H1 (cell line): ENCODE results near the gene MRM1. TPM values are rescaled to one million over a fixed set of nuclear protein-coding genes. Genes with fewer than 3 reads are reported as not detected.

Source experiments
- CTCF ChIA-PET: fragments of 300-600 bp; sonication (Branson Sonifier 250); formaldehyde crosslinking; loops from one replicate; lab custom pipeline; 2021; ENCODE audit not compliant: partially characterized antibody; lab: Charles Lee
- POLR2A ChIA-PET: fragments of 300-600 bp; sonication (Branson Sonifier 250); formaldehyde crosslinking; loops from one replicate; lab custom pipeline; 2021; ENCODE audit warnings: inconsistent platforms; ENCODE audit not compliant: partially characterized antibody; lab: Charles Lee
- DNase-seq, 2 experiments: peaks; one replicate each; pipeline versions ENCODE4 v3.0.0 to v3.0.0-alpha.2; 2010 to 2022; ENCODE audit warnings: low spot score in 2 of 2, low read depth in 1 of 2, mixed read lengths in 1 of 2
- FAIRE-seq: peaks from 2 replicates; lab custom pipeline; 2011; peaks lifted over from hg19 to GRCh38; lab: Jason Lieb, UNC
- H2AFZ ChIP-seq: 2 replicates; pipeline ENCODE4 v1.8.1; 2012; ENCODE audit warnings: low read length, inconsistent platforms
- H2AK5ac ChIP-seq: 2 replicates; pipeline ENCODE4 v1.6.1; 2013; ENCODE audit warnings: low read depth, low read length
- H2BK120ac ChIP-seq: replicated peaks from 2 replicates; pipeline ENCODE3; 2013; ENCODE audit warnings: low read depth, low read length, inconsistent platforms
- H2BK12ac ChIP-seq: 2 replicates; pipeline ENCODE4 v1.6.1; 2013; ENCODE audit warnings: low read depth, low read length
- H2BK15ac ChIP-seq: 2 replicates; pipeline ENCODE4 v1.6.1; 2013; ENCODE audit warnings: low read length
- H2BK20ac ChIP-seq: 2 replicates; pipeline ENCODE4 v1.6.1; 2013; ENCODE audit warnings: low read length
- H2BK5ac ChIP-seq: 2 replicates; pipeline ENCODE4 v1.6.1; 2013; ENCODE audit warnings: low read depth, low read length
- H3K14ac ChIP-seq: 2 replicates; pipeline ENCODE4 v1.6.1; 2013; ENCODE audit warnings: inconsistent platforms; ENCODE audit not compliant: insufficient read length
- H3K18ac ChIP-seq: 2 replicates; pipeline ENCODE4 v1.6.1; 2013; ENCODE audit warnings: low read length; ENCODE audit errors: extremely low read depth
- H3K23ac ChIP-seq: 2 replicates; pipeline ENCODE4 v1.6.1; 2013; ENCODE audit warnings: inconsistent platforms; ENCODE audit not compliant: insufficient read length
- H3K23me2 ChIP-seq: 2 replicates; pipeline ENCODE4 v1.6.1; 2013; ENCODE audit warnings: low read depth, low read length
- H3K27ac ChIP-seq: 2 replicates; pipeline ENCODE4 v1.6.1; 2011; ENCODE audit warnings: low read depth, low read length, inconsistent platforms
- H3K27me3 ChIP-seq, 4 experiments: replicated peaks in 1 of 4; 1 replicate in 1 of 4; 2 replicates in 3 of 4; pipeline versions ENCODE4 v1.6.1 to v1.8.1; 2011 to 2013; ENCODE audit warnings: low read length in 3 of 4, mild to moderate bottlenecking in 3 of 4, inconsistent platforms in 2 of 4, mixed read lengths in 2 of 4, moderate library complexity in 1 of 4; ENCODE audit not compliant: control insufficient read depth in 3 of 4, insufficient read depth in 3 of 4; ENCODE audit errors: extremely low read depth in 1 of 4
- H3K36me3 ChIP-seq, 4 experiments: 2 replicates each; pipeline versions ENCODE4 v1.6.1 to v1.8.1; 2011 to 2013; ENCODE audit warnings: mild to moderate bottlenecking in 4 of 4, low read length in 3 of 4, moderate library complexity in 2 of 4, control low read depth in 1 of 4, inconsistent platforms in 1 of 4; ENCODE audit not compliant: insufficient read depth in 4 of 4, control insufficient read depth in 2 of 4
- H3K4ac ChIP-seq: replicated peaks from 2 replicates; pipeline ENCODE3; 2013; ENCODE audit warnings: low read length, low read depth, mixed read lengths, inconsistent platforms; ENCODE audit not compliant: insufficient read length
- H3K4me1 ChIP-seq, 4 experiments: replicated peaks in 1 of 4; 1 replicate in 1 of 4; 2 replicates in 3 of 4; pipeline versions ENCODE4 v1.6.1 to v1.8.1; 2011 to 2013; ENCODE audit warnings: low read length in 3 of 4, inconsistent platforms in 2 of 4, mixed read lengths in 1 of 4; ENCODE audit not compliant: insufficient read depth in 4 of 4, control insufficient read depth in 3 of 4
- H3K4me2 ChIP-seq, 2 experiments: 2 replicates each; pipeline versions ENCODE4 v1.6.1 to v1.8.1; 2011 to 2013; ENCODE audit warnings: low read depth in 2 of 2, low read length in 2 of 2, control low read depth in 1 of 2, inconsistent platforms in 1 of 2, mild to moderate bottlenecking in 1 of 2; ENCODE audit not compliant: insufficient read depth in 1 of 2
- H3K4me3 ChIP-seq, 4 experiments: fragments of 200-600, 300-600 bp in 1 of 4; sonication (generic), shearing (Covaris generic), sonication (Bioruptor Twin) in 1 of 4; 2 replicates each; pipeline versions ENCODE4 v1.5.1 to v1.8.1; 2011 to 2016; ENCODE audit warnings: low read length in 4 of 4, low read depth in 3 of 4, control low read depth in 2 of 4, inconsistent platforms in 2 of 4, mild to moderate bottlenecking in 2 of 4, mixed read lengths in 1 of 4, moderate library complexity in 1 of 4; ENCODE audit not compliant: insufficient read depth in 2 of 4; ENCODE audit errors: extremely low read depth in 1 of 4
- H3K56ac ChIP-seq: replicated peaks from 2 replicates; pipeline ENCODE3; 2013; ENCODE audit warnings: low read depth, mild to moderate bottlenecking, mixed read lengths, low read length, inconsistent platforms; ENCODE audit not compliant: insufficient read length
- H3K79me1 ChIP-seq: 2 replicates; pipeline ENCODE4 v1.6.1; 2013; ENCODE audit warnings: low read depth, low read length, control low read depth
- H3K79me2 ChIP-seq, 2 experiments: 2 replicates each; pipeline versions ENCODE4 v1.6.1 to v1.8.1; 2012 to 2013; ENCODE audit warnings: low read length in 2 of 2, mild to moderate bottlenecking in 2 of 2, inconsistent platforms in 1 of 2; ENCODE audit not compliant: insufficient read depth in 2 of 2, control insufficient read depth in 1 of 2
- H3K9ac ChIP-seq, 4 experiments: replicated peaks in 1 of 4; 1 replicate in 1 of 4; 2 replicates in 3 of 4; pipeline versions ENCODE4 v1.6.1 to v1.8.1; 2011 to 2013; ENCODE audit warnings: low read depth in 3 of 4, low read length in 3 of 4, control low read depth in 2 of 4, mild to moderate bottlenecking in 2 of 4, moderate library complexity in 2 of 4, inconsistent platforms in 1 of 4; ENCODE audit errors: extremely low read depth in 1 of 4
- H3K9me3 ChIP-seq, 2 experiments: 2 replicates each; pipeline versions ENCODE4 v1.6.1 to v1.8.1; 2012 to 2013; ENCODE audit warnings: mild to moderate bottlenecking in 2 of 2, moderate library complexity in 2 of 2, control low read depth in 1 of 2, inconsistent platforms in 1 of 2, low read depth in 1 of 2, low read length in 1 of 2, mixed read lengths in 1 of 2; ENCODE audit not compliant: insufficient read depth in 2 of 2
- H4K20me1 ChIP-seq, 2 experiments: replicated peaks in 1 of 2; 2 replicates each; pipeline versions ENCODE3 to v1.8.1; 2011 to 2013; ENCODE audit warnings: inconsistent platforms in 2 of 2, low read length in 2 of 2, mild to moderate bottlenecking in 1 of 2; ENCODE audit not compliant: insufficient read depth in 2 of 2, control insufficient read depth in 1 of 2
- H4K5ac ChIP-seq: 2 replicates; pipeline ENCODE4 v1.6.1; 2013; ENCODE audit warnings: low read length, low read depth, mixed read lengths, inconsistent platforms; ENCODE audit not compliant: insufficient read length
- H4K8ac ChIP-seq: 2 replicates; pipeline ENCODE4 v1.8.0; 2013; ENCODE audit warnings: mild to moderate bottlenecking, moderate library complexity, low read length, inconsistent platforms; ENCODE audit not compliant: insufficient read depth; ENCODE audit errors: extremely low read depth
- H4K91ac ChIP-seq: replicated peaks from 2 replicates; pipeline ENCODE3; 2013; ENCODE audit warnings: low read length, mixed read lengths, inconsistent platforms; ENCODE audit not compliant: insufficient read length
- CBX8 ChIP-seq: fragments of 300-800, 300-1000 bp; sonication (generic); IDR thresholded peaks from 2 replicates; pipeline ENCODE4 v1.7.1; 2016; ENCODE audit warnings: low read depth, low read length, borderline replicate concordance
- POLR2AphosphoS5 ChIP-seq: IDR thresholded peaks from 2 replicates; pipeline ENCODE4 v1.6.1; 2011; ENCODE audit warnings: low read depth, low read length
- RFX5 ChIP-seq: IDR thresholded peaks from 2 replicates; pipeline ENCODE4 v1.6.1; 2011; ENCODE audit warnings: low read depth, low read length, improper control_type of control experiment, borderline replicate concordance
- SIX5 ChIP-seq: IDR thresholded peaks from 2 replicates; pipeline ENCODE4 v1.6.1; 2011; ENCODE audit warnings: mild to moderate bottlenecking, low read depth, low read length
- TBP ChIP-seq: IDR thresholded peaks from 2 replicates; pipeline ENCODE4 v1.6.1; 2011; ENCODE audit warnings: low read depth, low read length, improper control_type of control experiment
- TEAD4 ChIP-seq: IDR thresholded peaks from 2 replicates; pipeline ENCODE4 v1.6.1; 2012; ENCODE audit warnings: low read depth, low read length, inconsistent platforms, mixed read lengths
- WGBS, 2 experiments: shearing (Covaris generic) in 1 of 2; methylation state at CpG; one replicate each; pipeline versions ENCODE4 v1.1.6 to v1.1.7; 2013 to 2015; ENCODE audit warnings: low lambda C conversion rate in 2 of 2, mixed read lengths in 2 of 2, inconsistent platforms in 1 of 2, low coverage in 1 of 2, missing lambda C conversion rate in 1 of 2; ENCODE audit not compliant: insufficient replicate concordance in 2 of 2, insufficient coverage in 1 of 2, insufficient read length in 1 of 2; ENCODE audit errors: extremely low coverage in 1 of 2, missing lambda C conversion rate in 1 of 2; 5-methylcytosine and 5-hydroxymethylcytosine counted together
- polyA plus RNA-seq, 7 experiments: library from polyadenylated mRNA; depleted of rRNA in 3 of 7; stranded (reverse) in 5 of 7; unstranded in 2 of 7; fragments of >200 nt in 5 of 7; fragments of 200-250 nt in 2 of 7; gene quantifications; 1 replicate in 5 of 7; 2 replicates in 1 of 7; 4 replicates in 1 of 7; pipeline versions ENCODE4 v1.2.1 to v1.2.3, GENCODE V29; 2011 to 2013; ENCODE audit warnings: missing spikeins in 2 of 7, mixed read lengths in 2 of 7
- total RNA-seq: library from RNA; stranded (reverse); fragmentation: NEBNext Ultra II Directional; extraction: Animal tissue kit (Norgen Biotek cat#: 25700); gene quantifications from 2 replicates; pipeline ENCODE4 v1.2.1, GENCODE V29; 2021

MRM1 gene
- total and polyA plus RNA-seq, 2 of the 8 experiments (the other 6 are each of a cell fraction or from before 2014, with no cell fraction given), result 9.9 to 11.2 TPM

DNA sequence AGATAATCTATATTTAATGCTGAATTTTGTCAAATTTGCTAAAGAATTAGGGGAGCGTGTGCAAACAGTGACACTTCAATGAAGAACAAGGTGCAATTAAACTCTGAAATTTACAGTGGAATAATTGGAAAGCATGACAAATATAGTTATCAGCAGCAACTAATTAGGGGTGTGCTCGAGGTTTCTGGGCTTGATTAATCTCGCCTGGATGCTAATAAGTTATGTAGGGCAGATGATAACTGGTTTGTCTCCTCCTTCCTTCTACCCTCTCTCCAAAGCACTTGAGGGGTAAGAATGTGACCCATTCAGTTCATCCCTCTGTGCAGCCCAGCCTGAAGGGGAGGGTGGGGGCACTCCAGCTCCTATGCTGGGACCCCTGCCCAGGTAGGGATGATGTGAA lies 21.9 kb downstream of the MRM1 start:
- Histone ChIP-seq H2AFZ (no peak overlapping the region), H3K4ac (no peak overlapping the region), H3K4me2 (no peak overlapping the region), H3K36me3 (no peaks in the 10 kb centered on the region), H2BK5ac (no peak overlapping the region), H2BK20ac (no peak overlapping the region), H4K5ac (no peak overlapping the region), H3K14ac (no peak overlapping the region), H3K27me3 (no peaks in the 10 kb centered on the region), H3K4me1 (peaks cover 0 to 9% (median 3%) of the 10 kb centered on the region in 4 experiments; a peak in 5 of 7 replicates), H3K9ac (no peak overlapping the region), H3K23ac (no peak overlapping the region), H3K18ac (no peak overlapping the region), H3K56ac (no peak overlapping the region), H3K4me3 (no peak overlapping the region), H4K8ac (no peak overlapping the region), H2BK120ac (no peak overlapping the region), H2AK5ac (no peak overlapping the region), H3K79me2 (no peaks in the 10 kb centered on the region), H3K79me1 (no peaks in the 10 kb centered on the region; the same call in 1 of the 2 replicates), H3K27ac (no peak overlapping the region), H4K20me1 (peaks cover 1 to 3% of the 10 kb centered on the region in 2 experiments), H3K9me3 (no peaks in the 10 kb centered on the region), H4K91ac (no peak overlapping the region), H2BK12ac (no peak overlapping the region), H3K23me2 (no peaks in the 10 kb centered on the region), H2BK15ac (no peak overlapping the region)
- DNase-seq (no peak), FAIRE-seq (no peak)
- no peak for TF ChIP-seq POLR2AphosphoS5
- no peak for TF ChIP-seq SIX5
- no peak for TF ChIP-seq TEAD4
- no peak for TF ChIP-seq TBP
- TF ChIP-seq RFX5, result no peak
- no peak for TF ChIP-seq CBX8
- ChIA-PET CTCF (interaction anchor here (0.9 to 7.7 kb wide), 4 partner anchors 9 to 423 kb away, joined by 3 to 122 read pairs (median 16); no protein-coding TSS in a partner anchor), POLR2A (interaction anchor here (1.6 kb wide), 1 partner anchor 10 kb away, joined by 5 read pairs; no protein-coding TSS in a partner anchor)
- 85% methylated on average over 3 of the region's 3 CpGs; no CpG with 5 or more reads in 1 of the 2 experiments for WGBS, 2 experiments
